Stimulated activated CD8-positive, alpha-beta memory T cell treated with anti-CD3 and anti-CD28 coated beads, Interleukin-4, amount 100 ng/mL, for 4 hours (primary cell): Measurements from ENCODE around the gene FXYD1.
A peak's percentile ranks its signal among the peaks of the same experiment; 100 is the strongest.
"Not testable (repeated sequence)": the region's sequence is repeated elsewhere in the genome, so short reads cannot be mapped to it uniquely, and the experiment has no call there.

Experiments
- DNase-seq, 2 donors: peaks; one replicate each; pipeline ENCODE4 v3.0.0-alpha.2; 2020; ENCODE audit warnings: low read depth in 2 of 2, low spot score in 1 of 2

The FXYD1 gene

DNA sequence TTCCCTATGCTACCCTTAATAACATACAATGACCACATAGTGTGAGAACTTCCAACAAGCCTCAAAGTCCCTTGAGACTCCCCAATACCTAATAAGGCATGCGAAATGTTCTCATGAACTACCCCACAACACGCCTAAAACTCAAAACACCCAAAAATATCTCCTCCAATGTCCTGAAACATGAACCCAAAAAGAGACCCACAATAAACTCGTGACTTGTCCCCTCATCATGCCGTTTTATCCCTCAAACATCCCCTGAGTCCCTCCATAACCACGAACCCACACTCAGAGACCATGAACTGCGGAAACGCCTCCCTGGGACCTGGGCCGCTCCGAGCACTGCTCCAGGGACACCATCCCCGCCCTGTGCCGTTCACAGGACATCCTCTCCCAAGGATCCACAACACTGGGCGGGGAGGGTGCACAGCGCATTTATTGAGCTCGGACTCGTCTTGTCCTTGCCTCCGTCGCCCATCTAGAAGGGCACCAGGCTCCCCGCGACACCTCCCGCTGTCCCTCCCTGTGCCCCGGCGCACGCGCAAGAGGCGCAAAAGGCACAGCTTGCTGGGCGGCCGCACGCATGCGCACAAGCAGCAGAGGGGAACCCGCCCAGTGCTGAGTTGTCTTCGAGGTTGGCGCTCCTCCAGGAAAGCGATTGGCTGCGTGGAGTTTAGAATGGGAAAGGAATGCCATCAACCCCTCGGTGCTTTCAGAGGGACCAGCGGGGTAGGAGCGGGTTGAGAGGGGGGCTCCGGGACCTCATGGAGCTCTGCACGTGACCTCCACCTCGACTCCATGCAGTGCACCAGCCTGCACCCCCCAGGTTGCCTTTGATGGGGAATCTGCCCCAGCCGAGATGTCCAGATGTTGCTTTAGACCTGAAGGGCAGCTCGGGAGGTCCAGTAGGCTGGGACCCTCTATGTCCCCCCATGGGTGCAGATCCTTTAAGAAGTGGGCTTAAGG is 14.2 kb upstream of the FXYD1 start:
- DNase-seq, result peak; percentile 58 to 69

- no peak for DNase-seq
These were observed 13.3 kb upstream of the FXYD1 start for GRCh38 chr19:35125270-35125717.

GRCh38 chr19:35125749-35126623 is 12.6 kb upstream of the FXYD1 start:
- DNase-seq, result no peak

GRCh38 chr19:35126624-35126959 is 12.0 kb upstream of the FXYD1 start:
- DNase-seq, result no peak

DNA sequence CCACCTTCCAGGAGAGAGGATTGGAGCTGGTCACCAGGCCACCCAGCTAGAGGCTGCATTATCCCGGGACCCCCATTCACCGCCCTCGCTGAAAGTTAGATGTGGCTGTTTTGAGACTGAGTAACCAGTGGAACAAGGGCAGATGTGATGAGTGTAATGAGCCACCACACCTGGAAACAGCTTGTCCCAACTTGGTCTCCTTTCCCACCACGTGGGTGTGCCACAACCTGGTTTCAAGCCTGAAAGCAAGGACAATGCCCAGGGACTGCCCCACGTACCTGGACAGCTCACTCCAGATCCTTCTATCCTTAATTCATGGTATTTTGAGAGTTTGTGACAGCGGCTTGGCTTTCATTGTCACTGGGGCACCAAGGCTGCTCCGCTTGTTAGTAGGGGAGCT is 10.8 kb upstream of the FXYD1 start:
- DNase-seq, result no peak

DNA sequence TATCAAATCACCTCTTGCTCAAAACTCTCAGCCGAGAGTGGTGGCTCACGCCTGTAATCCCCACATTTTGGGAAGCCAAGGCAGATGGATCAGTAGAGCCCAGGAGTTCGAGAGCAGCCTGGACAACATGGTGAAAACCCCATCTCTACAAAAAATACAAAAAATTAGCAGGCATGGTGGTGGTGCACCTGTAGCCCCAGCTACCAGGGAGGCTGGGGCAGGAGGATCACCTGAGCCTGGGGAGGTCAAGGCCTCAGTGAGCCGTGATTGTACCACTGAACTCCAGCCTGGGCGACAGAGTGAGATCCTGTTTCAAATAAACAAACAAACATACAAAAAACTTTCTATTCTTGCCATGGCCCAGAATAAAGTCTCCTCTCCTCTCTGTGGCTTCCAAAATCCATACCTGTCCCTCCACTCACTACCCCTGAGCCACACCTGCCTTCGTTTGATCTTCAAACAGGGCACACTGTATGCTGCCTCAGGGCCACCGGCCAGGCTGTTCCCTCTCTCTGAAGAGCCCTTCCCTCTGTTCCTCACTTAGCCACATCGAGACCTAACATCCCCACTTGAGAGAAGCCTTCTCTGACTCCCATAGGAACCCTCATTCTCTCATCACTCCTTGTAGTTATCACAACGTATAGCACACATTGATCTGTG is 10.1 kb upstream of the FXYD1 start:
- no peak for DNase-seq

GRCh38 chr19:35129724-35130274 is 8.8 kb upstream of the FXYD1 start:
- not testable (repeated sequence) for DNase-seq

GRCh38 chr19:35130761-35131720 is 7.6 kb upstream of the FXYD1 start:
- no peak for DNase-seq

GRCh38 chr19:35132254-35132653 is 6.4 kb upstream of the FXYD1 start:
- DNase-seq, result no peak

GRCh38 chr19:35133826-35134225 is 4.8 kb upstream of the FXYD1 start:
- DNase-seq, result no peak

GRCh38 chr19:35134601-35135242 is 3.9 kb upstream of the FXYD1 start, which contains the start of gene LGI4:
LGI4 (minus strand) TSS chr19:35135059; CDS start chr19:35134680, 379 bp downstream.
- DNase-seq, result no peak

GRCh38 chr19:35135389-35135909 is 3.2 kb upstream of the FXYD1 start:
- DNase-seq, result peak in 1 of 2 donors; percentile 24

- DNase-seq, result no peak
These were observed 2.4 kb upstream of the FXYD1 start for GRCh38 chr19:35136231-35136630.

DNA sequence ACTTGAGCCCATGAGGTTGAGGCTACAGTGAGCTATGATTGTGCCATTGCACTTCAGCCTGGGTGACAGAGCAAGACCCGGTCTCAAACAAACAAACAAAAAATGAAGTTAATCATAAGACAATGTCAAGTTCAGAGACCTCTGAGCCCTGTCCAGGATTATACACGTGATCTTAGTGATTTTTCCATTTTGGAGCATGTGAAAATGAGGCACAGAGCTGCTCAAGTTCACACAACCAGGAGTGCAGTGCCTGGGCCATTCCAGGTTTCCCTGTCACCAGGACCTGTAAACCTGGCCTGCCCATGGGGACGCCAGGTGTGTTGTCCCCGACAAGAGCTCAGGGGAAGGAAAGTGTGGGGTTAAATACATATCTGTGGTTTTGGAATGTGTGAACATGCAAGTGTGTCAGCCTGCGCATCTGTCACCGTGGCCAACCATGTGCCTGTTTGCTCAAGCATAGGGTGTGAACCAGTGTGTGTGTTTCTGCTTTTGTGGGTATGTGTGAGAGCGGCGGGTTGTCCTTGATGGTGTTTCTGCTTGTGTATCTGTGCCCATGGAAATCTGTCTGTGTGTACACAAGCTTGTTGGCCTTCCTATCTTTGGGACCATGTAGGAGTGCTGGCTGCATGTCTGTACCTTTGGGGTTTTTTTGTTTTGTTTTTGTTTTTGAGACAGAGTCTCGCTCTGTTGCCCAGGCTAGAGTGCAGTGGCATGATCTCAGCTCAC is 1.5 kb upstream of the FXYD1 start:
- DNase-seq, result no peak

- no peak for DNase-seq
These were observed 1.8 kb downstream of the FXYD1 start for GRCh38 chr19:35140207-35140961.

DNA sequence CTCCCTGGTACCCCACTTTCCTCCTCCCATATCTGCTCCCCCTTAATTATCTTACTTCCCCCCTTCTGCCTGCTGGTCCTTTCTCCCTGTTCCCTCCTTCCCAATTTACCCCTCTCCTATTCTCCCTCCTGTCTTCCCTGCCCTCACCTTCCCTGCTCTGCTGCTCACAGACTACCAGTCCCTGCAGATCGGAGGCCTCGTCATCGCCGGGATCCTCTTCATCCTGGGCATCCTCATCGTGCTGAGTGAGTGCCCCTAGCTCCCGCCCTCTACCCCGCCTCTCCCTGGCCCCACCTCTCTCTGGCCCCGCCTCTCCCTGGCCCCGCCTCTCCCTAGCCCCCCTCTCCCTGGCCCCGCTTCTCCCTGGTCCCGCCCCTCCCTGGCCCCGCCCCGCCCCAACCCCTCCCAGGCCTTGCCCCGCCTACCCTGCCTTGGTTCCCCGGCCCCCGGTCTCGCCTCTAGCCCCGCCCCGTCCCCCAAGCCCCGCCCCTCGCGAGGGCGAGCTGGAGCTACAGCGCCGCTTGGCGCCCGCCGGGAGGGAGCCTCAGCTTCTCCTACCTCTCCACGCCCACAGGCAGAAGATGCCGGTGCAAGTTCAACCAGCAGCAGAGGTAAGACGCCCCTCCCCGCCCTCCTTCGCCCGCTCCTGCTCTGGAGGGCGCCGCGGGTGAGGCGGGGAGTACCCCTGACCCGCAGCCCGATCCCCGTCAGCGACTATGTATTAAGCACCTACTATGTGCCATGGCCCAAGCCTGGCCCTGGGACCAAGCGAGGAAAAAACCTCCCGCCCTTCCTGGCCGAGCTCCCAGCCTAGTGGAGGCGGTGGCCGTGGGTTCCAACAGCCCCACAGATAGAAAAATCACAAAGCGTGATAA is 2.6 kb downstream of the FXYD1 start:
- peak; percentile 91 to 93 for DNase-seq
